Stimulated activated CD8-positive, alpha-beta memory T cell treated with anti-CD3 and anti-CD28 coated beads, Interleukin-2, amount 100 ng/mL, for 48 hours (primary cell): ENCODE data around the gene OGG1.
A peak's percentile ranks its signal among the peaks of the same experiment; 100 is the strongest.

Source experiments
- DNase-seq, 2 donors: peaks; one replicate each; pipeline ENCODE4 v3.0.0-alpha.2; 2020; ENCODE audit warnings: low read depth in 2 of 2

OGG1 gene

DNA sequence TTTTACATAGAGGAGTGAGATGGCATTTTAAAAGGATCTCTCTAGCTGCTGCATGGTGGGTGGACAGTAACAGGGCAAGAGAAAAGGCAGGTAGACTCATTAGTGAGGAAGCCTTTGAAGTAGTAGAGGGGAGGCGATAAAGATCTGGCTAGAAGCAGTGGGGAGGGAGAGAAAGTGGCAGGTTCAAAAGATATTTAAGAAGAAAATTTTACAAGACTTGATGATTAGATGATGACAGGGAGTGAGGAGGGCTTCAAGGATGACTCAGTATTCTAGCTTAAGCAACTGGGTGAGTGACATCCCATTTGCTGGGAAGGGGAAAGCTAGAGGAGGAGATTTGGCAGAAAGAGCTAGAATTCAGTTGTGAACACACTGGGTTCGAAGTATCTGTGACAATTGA is 22.0 kb upstream of the OGG1 start:
- DNase-seq: no peak

DNA sequence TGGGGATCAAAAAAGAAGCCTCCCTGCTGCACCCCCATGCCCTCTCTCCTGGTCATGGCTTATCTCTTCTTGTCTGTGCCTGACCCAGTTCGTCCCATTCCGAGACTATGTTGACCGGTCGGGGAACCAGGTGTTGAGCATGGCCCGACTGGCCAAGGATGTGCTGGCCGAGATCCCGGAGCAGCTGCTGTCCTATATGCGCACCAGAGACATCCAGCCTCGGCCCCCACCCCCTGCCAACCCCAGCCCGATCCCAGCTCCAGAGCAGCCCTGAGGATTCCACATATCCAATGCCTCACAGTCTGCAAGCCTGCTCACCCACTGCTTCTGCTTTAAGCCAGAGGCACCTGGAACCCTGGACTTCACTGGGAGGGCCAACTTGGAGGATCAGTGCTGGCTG is 20.3 kb upstream of the OGG1 start:
- DNase-seq: no peak

DNA sequence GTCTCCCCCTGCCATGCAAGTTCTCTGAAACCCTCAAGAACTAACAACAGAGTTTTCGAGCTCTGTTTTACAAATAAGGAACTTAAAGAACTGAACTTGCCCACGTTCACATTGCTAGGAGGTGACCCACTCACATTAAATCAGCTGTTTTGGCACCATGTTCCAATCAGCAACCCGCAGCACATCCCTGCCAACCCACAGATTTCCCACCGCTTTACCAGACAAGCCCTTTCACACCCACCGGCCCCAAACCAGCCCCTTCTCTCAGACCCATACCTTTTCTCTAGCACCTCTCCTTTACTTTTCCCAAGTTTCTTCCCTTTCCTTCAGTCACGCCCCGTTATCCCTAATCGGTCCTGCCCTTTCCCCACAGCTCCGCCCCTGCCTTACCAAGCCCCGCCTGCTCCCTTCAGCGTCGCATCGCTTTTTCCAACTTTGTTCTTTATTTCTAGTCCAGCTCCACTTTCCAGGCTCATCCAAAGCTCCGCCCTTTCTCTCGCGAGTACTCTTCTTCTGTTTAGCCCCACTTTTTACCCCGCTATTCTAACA is 19.0 kb upstream of the OGG1 start:
- no peak for DNase-seq

DNA sequence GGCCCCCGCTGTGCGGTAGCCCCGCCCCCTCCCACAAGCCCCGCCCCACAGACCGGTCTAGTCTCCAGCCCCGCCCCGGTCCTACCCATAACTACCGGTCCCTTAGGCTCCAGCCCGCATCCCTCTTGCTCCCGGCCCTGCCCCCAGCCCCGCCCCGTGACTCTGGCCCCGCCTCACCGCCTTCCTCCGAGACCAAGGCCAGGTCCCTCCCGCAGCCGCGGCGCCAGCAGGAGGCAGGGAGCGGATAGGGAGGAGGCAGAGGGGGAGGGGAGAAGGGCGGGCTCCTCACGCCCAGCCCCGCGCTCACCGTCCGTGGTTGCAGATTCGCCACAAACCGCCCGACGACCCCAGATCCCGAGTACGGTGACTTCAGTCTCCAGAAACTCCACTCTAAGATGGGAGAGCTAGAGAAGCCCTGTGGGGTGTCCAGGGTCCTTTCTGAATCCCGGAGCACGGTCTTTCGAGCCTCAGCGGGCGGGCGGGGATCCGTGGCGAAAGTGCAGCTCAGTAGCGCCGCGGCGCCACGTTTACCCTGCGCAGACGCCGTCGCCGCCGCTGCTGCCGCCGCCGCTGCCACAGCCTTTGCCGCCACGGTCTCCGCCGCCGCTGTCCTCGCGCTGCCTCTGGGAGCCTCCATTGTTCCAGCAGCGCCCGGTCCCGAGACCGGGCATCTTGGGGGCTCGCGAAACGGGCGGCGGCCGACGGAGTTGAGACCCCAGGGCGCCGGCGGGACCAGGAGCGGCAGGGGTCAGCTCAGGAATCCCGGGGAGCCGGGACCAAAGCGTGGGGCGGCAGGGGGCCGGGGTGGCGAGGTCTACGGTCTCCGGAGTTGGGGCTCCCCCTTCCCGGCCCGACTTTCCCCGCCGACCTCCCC is 18.3 kb upstream of the OGG1 start, which contains the start of gene BRPF1:
TSS of gene BRPF1 (plus strand) at position 530 of the 874 bp plus-strand sequence. CDS start 2,406 bp downstream, outside the sequence.
- DNase-seq: peak; percentile 99 to 100

DNA sequence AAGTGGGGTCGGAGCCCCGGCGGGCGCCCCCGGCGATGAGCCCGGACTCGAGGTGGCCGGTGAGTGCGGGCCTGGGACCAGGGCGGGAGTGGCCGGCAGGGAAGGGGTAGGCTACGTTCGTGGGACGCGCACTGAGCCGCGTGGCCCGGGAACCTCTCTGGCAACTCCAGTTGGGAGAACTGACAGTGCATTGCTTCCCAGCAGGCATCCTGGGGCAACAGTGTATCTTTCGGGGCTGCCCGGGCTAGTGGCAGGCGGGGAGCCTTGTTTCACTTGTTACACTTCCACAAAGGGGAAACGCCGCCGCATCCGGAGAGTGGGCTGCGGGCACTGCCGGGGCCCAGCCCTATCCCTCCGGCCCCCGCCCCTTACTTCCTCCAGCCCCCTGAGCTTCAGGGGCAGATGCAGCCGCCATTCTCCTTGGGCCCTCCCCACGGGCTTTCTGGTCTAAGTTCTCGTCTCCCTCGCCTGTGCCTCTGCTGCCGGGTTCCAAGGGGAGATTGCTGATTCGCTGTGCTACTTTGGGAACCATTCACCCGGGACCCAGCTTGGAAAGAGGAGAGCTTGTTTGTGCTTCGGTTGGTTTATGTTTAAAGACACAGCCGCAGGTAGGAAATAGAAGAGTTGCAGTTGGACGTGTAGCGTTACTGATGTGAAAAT is 17.5 kb upstream of the OGG1 start:
- peak in 1 of 2 donors; percentile 33 for DNase-seq

DNA sequence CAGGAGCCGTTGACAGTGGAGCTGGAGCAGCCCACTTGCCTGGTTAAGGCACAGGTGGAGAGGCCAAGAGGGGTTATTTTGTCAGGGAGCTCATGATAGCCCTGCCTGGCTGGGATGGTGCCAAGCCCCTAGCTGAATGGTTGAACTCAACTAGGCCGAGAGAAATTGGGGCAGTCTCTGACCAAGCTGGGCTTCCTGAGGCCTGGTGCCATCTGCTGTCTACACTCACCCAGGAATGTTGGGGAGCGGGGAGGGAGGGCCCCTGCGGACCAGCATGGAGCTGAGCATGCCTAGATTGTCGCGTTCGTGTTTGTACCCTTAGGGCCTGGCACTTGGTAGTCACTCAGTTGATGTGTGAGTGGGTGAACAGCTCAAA is 17.0 kb upstream of the OGG1 start:
- no peak for DNase-seq

DNA sequence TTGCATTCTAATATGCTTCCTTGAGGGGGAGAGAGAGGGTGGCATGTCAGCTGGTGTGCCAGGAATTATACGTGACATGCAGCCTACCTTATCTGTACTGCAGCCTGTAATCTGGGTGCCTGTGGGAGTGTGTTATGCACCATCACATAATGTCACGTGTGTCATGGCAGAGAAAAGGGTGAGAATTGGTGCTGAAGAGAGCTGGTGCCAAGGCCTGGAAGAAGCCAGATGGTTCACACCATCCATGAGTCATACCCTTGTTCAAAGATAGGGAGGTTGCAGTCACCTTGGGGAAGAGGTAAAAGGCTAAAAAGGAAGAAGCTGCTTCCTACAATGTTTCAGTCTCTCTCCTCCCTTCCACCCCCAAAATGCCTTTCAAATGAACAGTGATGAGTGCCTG is 12.9 kb upstream of the OGG1 start:
- DNase-seq: no peak

DNA sequence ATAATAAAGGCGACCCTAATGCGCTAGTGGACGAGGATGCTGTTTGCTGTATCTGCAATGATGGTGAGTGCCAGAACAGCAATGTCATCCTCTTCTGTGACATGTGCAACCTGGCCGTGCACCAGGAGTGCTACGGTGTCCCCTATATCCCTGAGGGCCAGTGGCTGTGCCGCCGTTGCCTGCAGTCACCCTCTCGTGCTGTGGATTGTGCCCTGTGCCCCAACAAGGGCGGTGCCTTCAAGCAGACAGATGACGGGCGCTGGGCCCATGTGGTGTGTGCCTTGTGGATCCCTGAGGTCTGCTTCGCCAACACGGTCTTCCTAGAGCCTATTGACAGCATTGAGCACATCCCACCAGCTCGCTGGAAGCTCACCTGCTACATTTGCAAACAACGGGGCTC is 10.6 kb upstream of the OGG1 start:
- no peak for DNase-seq

DNA sequence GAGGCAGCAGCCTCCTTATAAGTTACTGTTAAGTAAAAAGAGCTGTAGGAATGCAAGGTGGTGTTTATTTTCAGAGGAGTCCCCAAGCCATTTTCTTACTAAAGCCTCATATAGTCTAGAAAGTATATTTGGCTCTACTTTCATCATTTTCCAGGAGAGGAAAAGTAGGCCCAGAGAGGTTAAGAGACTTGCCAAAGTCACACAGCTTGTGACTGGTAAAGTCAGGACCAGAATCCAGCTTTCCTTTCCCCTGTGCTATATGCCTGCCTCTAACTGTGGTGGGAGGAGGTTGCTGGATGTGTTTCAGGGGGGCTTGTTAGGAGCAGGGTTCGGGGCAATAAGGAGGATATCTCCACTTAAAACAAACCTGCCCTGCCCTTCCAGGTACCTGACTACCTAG is 7.2 kb upstream of the OGG1 start:
- DNase-seq: no peak

DNA sequence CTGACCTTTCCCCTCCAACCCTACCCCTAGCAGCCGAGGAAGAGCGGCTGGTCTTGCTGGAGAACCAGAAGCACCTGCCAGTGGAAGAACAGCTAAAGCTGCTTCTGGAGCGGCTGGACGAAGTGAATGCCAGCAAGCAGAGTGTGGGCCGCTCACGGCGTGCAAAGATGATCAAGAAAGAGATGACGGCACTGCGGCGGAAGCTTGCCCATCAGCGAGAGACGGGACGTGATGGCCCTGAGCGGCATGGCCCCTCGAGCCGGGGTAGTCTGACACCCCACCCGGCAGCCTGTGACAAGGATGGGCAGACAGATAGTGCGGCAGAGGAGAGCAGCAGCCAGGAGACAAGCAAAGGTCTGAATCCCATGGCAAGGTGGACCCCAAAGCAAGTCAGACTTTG is 6.2 kb upstream of the OGG1 start:
- DNase-seq: no peak

DNA sequence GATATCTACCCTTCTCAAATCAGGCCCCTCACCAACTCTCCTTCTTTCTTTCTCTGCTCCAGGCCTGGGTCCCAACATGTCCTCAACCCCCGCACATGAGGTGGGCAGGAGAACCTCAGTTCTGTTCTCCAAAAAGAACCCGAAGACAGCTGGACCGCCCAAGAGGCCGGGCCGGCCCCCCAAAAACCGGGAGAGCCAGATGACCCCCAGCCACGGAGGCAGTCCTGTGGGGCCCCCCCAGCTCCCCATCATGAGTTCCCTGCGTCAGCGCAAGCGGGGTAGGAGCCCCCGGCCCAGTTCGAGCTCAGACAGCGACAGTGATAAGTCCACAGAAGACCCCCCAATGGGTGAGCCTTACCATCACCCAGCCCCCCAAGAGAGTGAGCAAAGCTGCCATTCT is 5.6 kb upstream of the OGG1 start:
- no peak for DNase-seq

DNA sequence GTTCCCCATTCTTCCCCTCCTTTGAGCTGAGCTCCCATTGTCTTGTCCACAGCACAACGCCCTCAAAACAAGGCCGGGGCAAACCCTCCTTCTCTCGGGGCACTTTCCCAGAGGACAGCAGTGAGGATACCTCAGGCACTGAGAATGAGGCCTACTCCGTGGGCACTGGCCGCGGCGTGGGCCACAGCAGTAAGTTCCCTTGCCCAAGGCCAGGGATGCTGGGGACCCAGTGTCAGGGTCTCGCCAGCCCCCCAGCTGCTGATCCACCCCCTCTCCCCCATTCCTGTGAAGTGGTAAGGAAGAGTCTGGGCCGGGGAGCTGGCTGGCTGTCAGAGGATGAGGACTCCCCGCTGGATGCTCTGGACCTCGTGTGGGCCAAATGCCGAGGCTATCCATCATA is 4.2 kb upstream of the OGG1 start:
- no peak for DNase-seq

DNA sequence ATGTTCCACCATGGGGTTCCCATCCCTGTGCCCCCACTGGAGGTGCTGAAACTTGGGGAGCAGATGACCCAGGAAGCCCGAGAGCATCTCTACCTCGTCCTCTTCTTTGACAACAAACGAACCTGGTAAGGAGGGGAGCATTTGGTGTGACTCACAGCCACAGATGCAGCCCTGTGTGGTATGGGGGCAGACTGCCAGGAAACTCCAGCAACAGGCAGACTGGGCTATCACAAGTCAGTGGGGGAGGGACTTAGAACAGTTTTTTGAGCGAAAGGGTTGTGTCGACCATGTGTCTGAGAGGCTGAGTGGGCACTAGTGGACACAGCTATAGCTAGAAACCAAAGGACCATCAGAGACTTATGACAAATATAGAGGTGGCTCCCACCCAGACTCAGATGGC is 3.4 kb upstream of the OGG1 start:
- DNase-seq: no peak

DNA sequence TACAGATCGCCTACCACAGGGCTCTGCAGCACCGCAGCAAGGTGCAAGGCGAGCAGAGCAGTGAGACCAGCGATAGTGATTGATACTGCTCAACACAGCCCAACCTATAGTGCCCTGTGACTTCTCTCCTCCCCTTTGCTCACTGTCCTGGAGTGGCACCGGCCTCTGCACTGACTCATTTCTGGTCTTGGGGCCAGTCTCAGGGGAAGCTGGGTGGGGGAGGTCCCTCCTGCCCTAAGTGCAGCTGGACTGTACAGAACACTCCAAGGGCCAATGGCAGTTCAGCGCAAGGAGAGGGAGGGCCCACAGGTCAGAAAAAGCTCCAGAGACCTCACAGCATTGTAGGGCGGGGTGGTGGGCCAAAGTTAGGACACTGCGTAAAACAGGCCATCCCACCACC is 2.5 kb upstream of the OGG1 start:
- no peak for DNase-seq

DNA sequence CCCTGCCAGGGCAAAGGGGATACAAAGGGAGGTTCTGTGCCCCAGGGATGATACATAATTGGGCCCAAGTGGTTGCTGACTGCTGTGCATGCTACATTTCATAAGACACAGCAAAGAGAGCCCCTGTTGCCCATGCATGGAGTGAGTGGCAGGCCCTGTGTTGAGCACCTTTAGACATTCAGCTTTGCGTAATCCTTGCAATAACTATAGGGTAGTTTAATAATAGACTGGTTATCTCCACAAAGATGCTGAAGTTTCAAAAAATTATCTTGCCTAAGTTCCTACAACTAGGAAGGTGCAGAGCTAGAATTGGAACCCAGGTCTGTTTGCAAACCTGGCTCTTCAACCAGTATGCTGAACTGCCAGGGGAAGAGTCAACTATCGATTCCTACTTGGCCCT is 1.7 kb upstream of the OGG1 start:
- DNase-seq: no peak

DNA sequence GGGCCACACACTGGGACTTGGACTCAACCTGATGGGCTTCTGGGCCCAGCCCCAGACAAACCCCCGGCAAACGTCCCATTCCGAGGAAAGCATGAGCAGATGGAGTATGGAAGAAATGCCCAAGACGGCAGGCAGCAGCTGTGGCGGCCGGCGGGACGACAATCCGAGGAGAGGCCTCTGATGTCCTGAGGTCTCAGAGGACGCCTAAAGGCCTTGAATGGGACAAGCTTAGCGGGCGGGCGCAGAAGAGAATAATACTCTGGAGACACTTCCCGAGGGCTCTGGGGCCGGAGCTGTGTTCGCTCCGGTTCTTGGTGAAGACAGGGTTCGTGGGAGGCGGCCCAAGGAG is 482 bp upstream of the OGG1 start:
- no peak for DNase-seq

DNA sequence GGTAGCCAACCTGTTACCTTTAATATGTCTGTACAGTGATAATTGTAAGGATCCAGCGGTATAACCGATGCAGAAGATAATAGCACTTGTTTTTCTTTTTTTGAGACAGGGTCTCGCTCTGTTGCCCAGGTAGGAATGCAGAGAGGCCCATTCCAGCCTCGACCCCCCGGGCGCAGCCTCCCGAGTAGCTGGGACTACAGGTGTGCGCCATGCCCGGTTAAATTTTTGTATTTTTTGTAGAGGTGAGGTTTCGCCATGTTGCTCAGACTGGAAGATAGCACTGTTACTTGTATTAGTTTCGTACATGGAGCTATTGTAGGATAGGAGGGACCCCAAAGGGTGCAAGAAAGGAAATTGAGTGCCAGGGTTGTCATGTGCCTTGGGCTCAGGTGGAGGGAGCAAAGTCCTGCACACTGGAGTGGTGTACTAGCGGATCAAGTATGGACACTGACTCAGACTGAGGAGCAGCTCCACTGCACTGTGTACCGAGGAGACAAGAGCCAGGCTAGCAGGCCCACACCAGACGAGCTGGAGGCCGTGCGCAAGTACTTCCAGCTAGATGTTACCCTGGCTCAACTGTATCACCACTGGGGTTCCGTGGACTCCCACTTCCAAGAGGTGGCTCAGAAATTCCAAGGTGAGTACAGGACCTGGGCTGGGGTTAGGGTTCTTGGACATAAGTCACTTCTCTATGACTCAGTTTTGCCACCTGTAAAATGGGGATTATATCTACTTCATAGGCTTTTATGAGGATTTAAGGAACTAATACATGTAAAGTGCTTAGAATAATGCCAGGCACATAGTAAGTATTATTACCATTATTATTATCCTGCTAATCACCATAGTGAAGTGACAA is 1.0 kb downstream of the OGG1 start:
- no peak for DNase-seq

DNA sequence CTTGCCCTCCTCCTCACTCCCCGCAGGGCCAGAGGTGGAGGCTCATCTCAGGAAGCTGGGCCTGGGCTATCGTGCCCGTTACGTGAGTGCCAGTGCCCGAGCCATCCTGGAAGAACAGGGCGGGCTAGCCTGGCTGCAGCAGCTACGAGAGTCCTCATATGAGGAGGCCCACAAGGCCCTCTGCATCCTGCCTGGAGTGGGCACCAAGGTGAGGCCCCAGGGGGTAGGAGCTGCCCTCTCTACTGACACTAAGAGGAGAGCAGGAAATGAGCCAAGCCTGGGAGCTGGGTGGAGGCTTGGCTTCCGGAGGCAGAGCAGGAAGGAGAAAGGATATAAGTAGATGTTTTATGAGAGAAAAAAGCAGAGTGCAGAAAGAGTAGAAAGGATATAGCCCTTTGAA is 4.9 kb downstream of the OGG1 start:
- no peak for DNase-seq

DNA sequence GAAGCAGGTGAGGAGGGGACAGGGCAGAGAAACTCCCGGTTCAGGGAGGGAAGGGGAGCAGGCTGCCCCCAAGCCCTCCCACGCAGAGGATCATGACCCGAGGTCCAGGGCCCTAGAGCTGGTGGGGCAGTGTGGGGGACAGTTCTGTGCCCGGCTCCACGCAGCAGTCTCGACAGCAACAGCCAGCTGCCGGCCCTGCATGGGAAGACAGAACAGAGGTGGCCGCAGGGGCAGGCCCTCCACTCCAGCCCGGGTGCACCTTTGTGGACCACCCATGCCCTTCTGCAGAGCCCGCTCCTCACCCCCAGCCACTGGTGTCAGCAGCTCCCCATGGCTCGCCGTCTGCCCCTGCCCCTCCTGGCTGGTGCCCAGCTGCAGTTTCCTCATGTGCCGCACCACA is 7.7 kb downstream of the OGG1 start:
- DNase-seq: no peak

DNA sequence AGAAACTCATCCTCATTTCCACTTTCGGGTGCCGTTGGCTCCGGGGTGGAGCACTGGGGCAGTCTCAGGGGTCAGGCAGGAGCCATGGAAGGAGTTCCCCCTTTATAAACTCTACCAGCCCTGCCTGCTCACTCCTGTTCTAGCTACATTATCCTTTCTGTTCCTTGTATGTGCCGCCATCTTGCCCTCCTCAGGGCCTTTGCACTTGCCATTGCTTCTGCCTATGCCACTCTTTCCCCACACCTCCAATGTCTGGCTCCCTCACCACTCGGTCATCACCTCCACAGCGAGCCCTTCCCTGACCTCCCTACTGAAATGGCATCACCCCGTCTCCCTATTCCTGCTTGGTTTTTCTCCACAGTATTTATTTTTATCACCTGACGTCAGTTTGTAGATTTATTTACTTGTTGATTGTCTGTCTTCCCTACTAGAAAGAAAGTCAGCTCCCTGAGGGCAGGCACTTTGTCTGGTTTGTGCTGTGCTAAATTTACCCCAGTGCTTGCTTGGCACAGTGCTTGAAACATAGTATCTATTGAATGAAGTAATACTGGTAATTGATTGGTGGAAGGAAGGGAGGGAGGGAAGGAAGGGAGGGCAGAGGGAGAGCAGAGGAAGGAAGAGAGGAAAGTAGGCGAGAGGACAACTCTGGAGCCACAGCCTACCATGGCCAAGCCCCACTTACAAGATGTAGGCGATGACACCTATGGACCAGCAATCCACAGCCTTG is 11.2 kb downstream of the OGG1 start:
- no peak for DNase-seq

DNA sequence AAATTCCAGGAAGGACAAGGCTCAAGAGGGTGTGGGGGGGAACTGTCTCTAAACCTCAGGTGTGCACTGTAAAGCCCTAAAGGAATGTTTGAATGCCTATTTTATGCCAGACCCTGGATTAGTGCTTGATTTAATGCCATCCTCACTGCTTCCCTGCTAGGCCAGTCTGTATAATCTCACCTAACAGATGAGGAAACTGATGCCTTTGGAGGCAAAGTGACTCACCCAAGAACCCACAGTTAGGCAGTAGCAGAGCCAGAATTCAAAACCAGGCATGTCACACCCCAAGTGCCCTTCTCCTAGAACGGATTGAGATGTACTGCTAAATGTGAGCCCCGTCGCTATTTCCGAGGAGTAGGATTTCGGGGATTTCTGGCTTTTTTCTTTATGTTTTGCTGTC is 12.2 kb downstream of the OGG1 start:
- no peak for DNase-seq

DNA sequence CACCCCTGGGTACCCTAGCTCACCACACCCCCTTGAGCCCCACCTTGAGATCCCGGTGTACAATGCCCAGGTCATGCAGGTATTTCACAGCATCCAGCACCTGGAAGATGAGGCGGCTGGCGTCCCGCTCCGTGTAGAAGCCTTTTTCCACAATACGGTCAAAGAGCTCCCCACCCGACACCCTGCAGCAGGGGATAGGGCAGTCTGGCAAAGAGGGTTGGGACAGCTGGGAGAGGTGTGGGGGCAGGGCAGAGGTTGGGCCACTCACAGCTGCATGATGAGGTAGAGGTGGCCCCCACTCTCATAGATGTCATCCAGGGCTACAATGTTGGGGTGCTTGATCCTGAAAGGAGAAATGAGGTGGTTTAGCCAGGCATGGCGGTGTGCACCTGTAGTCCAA is 13.1 kb downstream of the OGG1 start:
- no peak for DNase-seq
